Measurements from ENCODE around the gene LETMD1.

Gene LETMD1

DNA sequence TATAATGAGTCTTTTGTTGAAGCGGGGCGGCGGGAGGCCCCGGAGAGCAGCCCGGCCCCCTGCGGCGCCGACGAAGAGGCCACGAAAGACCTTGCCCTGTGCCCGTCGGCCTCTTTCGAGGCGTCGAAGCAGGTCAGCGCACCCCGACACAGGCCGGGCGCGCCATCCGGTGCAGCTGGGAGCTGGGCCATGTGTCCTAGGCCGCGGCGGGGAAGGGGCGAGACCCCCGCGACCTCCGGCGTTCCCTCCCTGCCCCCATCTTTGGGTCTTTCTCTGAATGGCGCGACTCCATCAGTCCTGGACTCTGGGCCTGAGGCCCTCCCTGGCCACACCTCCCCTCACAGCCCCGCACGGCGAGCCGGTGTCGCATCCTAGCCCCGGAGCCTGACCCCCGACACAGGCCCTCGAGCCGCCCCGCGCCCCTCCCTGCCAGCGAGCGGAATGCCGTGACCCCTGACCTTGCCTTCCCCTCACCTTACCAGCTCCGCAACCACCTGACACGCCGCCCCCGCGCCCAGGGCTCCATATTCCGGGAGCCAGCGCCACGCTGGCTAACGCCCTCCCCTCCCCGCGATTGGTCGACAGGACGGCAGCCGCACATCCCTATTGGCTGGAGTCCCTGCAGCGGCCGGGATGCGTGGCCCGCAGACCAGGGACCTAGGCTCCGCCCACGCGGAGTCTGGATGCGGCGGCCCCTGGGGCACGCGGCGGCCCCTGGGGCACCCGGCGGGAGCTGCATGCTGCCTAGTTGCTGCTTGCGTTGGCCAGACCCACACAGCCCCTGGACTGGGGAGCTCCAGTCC, 22.1 kb upstream of the LETMD1 start, which contains the start of gene SLC11A2:
Gene SLC11A2, minus strand, starts transcription at position 549 of the 803 bp plus-strand sequence. CDS start 15,656 bp downstream, outside the sequence.
- H3K4me3 ChIP-seq (ENCODE audit: low read depth, low read length): peak within 1 kb of the TSS; percentile 89
- TF ChIP-seq, protein P1, sequence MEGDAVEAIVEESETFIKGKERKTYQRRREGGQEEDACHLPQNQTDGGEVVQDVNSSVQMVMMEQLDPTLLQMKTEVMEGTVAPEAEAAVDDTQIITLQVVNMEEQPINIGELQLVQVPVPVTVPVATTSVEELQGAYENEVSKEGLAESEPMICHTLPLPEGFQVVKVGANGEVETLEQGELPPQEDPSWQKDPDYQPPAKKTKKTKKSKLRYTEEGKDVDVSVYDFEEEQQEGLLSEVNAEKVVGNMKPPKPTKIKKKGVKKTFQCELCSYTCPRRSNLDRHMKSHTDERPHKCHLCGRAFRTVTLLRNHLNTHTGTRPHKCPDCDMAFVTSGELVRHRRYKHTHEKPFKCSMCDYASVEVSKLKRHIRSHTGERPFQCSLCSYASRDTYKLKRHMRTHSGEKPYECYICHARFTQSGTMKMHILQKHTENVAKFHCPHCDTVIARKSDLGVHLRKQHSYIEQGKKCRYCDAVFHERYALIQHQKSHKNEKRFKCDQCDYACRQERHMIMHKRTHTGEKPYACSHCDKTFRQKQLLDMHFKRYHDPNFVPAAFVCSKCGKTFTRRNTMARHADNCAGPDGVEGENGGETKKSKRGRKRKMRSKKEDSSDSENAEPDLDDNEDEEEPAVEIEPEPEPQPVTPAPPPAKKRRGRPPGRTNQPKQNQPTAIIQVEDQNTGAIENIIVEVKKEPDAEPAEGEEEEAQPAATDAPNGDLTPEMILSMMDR (conservative IDR thresholded peaks at IDR 0.05; ENCODE audit: low read depth, low read length): no peak

DNA sequence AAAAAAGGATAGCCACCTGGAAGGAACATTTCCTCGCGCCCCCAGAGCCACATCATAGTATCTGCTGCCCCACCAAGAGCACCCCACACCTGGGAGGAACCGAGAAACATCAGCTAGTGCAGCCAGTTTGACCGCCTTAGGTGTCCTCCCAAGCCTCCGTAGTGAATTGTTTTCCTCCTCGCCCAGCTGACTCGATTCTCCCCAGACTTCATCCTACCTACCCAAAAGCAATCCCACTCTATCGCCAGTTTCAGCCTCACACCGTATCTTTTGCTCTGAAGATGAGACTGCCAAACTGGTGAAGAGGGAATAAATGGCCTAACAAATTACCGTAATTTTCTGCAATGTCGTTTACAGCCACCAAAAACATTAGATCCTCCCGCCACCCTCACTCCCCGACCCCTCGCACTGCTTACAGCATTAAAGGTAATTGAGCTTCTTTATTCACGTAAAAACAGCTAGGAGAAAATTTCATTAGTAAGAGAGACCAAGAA, 20.7 kb upstream of the LETMD1 start:
- TF ChIP-seq, protein P1 (conservative IDR thresholded peaks at IDR 0.05; ENCODE audit: low read depth, low read length): no peak
- no peak for DNase-seq (ENCODE audit: low read depth)
- no peak overlapping the region for H3K4me3 ChIP-seq (ENCODE audit: low read depth, low read length)

More for the DNA sequence above, 22.1 kb upstream of the LETMD1 start, which contains the start of gene SLC11A2:
- DNase-seq (ENCODE audit: low read depth): peak; percentile 94

DNA sequence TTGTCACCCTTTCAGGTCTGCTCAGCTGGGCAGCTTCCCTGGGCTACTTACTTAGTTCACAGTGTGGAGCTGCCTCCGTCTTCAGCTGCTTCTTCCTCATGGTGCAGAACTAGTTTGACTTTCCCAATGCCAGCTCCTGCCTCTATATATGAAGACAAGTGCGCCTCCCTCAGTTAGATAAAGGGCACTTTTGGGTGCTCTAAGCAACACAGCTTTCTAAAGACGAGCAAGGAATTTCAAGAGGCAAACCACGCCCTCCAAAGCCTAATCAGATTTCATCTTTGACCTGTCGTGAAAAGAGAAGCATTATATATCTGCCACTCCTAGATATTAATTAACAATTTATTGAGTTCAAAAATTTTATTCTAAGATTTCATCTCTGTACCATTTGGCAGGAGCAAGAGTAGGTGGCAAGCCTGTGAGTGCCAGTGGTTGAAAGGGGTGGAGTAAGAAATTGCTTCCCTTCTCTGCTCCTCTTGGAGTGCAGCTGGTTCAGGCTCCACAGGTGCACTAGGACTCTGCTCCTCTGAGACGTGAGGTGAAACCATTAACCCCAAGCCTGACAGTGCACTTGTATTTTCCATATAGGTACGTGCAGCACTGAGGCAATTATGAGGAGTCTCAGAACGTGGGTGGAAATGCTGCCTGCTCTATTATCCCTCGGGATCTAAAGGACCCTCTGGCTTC, 19.9 kb upstream of the LETMD1 start:
- H3K4me3 ChIP-seq (ENCODE audit: low read depth, low read length): no peak overlapping the region
- TF ChIP-seq, protein P1 (conservative IDR thresholded peaks at IDR 0.05; ENCODE audit: low read depth, low read length): peak; percentile 54
- peak; percentile 73 for DNase-seq (ENCODE audit: low read depth)

- no peak overlapping the region for H3K4me3 ChIP-seq (ENCODE audit: low read depth, low read length)
- no peak for DNase-seq (ENCODE audit: low read depth)
Observed at GRCh38 chr12:51028813-51029150, 19.3 kb upstream of the LETMD1 start.

GRCh38 chr12:51033048-51033447, 15.1 kb upstream of the LETMD1 start:
- TF ChIP-seq, protein P1 (conservative IDR thresholded peaks at IDR 0.05; ENCODE audit: low read depth, low read length): no peak

More at GRCh38 chr12:51028813-51029150, 19.3 kb upstream of the LETMD1 start:
- TF ChIP-seq, protein P1 (conservative IDR thresholded peaks at IDR 0.05; ENCODE audit: low read depth, low read length): no peak

GRCh38 chr12:51033457-51034089, 14.6 kb upstream of the LETMD1 start:
- DNase-seq (ENCODE audit: low read depth): no peak
- TF ChIP-seq, protein P1 (conservative IDR thresholded peaks at IDR 0.05; ENCODE audit: low read depth, low read length): no peak
- no peak overlapping the region for H3K4me3 ChIP-seq (ENCODE audit: low read depth, low read length)

More at GRCh38 chr12:51033048-51033447, 15.1 kb upstream of the LETMD1 start:
- no peak overlapping the region for H3K4me3 ChIP-seq (ENCODE audit: low read depth, low read length)
- DNase-seq (ENCODE audit: low read depth): no peak
